ENCODE results near the gene GJC2. TPM values are rescaled to one million over a fixed set of nuclear protein-coding genes. Genes with fewer than 3 reads are reported as not detected.
"Not testable (repeated sequence)": the region's sequence is repeated elsewhere in the genome, so short reads cannot be mapped to it uniquely, and the experiment has no call there.

The GJC2 gene
- total RNA-seq, result 0.50 TPM

DNA sequence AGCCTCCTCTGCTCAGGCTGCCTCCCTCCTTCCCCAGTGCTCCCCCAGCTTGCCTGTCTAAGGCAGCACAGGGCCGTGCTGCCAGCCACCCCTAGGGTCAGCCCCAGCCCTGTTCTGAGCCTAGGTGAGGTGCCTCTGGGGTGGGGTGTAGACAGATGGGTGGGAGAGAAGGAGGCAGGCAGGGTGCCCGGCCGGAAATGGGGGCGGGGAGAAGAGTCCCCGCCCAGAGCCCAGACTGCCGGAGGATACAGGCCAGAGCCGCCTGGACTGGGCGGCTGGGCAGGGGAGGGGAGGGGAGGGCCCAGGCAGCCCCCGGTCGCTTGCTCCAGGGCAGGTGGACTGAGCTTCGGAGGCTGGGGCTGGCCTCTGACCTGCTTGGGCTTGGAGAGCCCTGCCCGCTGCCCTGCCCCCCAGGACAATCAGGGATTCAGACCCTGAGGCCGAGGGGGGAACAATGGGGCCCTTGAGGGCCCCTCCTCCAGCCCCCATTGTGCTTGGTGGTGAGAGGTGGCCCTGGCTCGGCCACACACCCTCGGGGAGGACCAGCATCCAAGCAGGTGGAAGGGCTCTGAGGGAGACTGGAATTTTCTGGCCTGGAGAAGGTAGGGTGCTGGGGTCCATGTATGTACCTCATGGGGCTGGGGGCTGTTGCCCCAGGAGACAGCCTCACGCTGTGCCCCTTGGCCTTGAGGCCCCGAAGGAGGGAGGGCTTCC is at the start of gene GJC2:
Gene GJC2, plus strand, starts transcription at position 525 of the 714 bp plus-strand sequence. CDS start 7,829 bp downstream, outside the sequence.
- DNase-seq (ENCODE audit: low spot score), result no peak
- peak; percentile 30 for ATAC-seq

DNA sequence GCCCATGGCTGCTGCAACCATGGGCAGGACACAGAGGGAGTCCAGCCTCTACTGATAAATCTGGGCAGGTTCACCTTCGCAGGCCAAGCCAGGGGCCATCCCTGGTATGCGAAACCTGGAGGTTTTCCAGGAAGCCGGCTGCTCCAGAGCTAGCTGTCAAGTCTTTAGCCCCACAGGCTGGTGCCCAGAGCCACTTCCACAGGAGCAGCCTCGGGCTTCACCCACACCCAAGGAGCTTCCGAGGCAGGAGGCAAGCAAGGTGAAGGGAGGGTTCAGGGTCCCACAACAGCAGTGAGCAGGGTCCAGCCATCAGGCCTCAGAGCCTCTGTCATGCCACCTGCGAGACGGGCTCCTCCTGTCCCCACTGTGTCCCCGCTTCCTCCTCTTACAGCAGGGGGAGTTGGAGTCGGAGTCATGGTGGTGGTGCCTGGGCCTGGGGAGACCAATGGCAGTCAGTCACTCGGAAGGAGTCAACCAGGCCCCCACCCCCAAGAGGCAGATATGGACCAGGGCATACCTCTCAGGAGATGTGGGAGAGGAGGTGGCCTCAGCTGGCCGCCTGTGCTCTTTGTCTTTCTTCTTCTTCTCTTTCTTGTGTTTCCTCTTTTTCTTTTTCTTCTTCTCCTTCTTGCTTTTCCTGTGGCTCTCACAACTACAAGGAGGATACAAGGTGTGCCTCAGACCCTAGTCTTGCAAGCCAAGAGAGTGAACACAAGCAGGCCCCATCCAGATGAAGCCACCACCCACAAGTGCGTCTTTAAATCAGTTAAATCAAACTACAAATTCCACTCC is 48.7 kb upstream of the GJC2 start:
- peak; percentile 48 for DNase-seq (ENCODE audit: low spot score)
- ATAC-seq, result no peak

DNA sequence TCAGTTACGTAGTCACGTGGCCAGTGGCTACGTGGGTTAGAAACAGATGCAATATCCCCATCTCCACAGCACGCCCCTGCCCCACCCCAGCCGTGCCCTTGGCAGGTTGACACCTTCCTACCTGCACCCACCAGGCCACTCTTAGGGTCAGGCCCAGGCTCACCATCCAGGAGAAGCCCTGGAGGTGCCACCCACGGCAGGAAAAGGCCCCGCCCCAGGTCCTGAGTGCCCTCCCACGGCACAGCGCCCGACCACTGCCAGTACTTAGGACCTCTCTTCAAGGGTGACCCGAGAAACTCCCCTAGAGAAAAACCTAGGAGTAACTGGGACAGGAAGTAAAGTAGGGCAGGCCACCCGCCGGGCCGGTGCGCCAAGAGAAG is 48.1 kb upstream of the GJC2 start:
- ATAC-seq, result no peak
- peak; percentile 49 for DNase-seq (ENCODE audit: low spot score)

DNA sequence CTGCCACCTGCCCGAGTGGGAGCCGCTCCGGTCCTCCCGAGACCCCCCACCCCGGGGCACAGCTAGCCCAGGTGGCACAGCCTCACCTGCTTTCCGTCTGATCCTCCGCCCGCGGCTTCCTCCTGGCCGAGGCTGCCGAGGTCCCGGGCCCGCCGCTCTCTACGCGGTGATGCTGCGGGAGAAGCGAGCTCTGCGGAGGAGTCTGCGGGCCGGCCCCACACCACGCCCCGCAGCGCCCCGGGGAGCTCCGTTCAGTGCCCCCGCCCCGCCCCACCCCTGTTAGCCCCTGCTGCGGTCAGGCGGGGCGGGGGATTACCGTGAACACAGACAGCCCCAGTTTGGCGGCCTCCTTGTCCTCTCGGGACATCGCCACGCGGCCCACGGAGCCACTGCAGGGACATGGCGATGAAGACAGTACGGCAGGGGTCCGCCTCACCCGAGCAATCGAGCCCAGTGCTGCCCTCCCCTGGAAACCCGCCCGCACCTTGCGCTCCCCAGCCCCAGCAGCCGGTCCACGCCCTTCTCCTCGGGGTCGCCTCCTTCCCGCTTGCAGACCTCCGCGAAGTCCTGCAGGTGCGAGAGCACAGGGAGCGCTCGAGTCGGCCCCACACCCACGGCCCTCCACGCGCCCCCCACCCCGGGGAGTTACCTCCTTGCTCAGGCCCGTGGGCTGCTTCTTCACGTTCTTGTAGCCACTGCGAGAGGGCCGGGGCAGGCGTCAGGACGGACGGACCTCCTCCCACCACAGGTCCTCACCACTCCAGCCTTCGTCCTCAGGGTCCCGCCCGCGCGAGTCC is 47.5 kb upstream of the GJC2 start:
- DNase-seq (ENCODE audit: low spot score), result peak; percentile 60

DNA sequence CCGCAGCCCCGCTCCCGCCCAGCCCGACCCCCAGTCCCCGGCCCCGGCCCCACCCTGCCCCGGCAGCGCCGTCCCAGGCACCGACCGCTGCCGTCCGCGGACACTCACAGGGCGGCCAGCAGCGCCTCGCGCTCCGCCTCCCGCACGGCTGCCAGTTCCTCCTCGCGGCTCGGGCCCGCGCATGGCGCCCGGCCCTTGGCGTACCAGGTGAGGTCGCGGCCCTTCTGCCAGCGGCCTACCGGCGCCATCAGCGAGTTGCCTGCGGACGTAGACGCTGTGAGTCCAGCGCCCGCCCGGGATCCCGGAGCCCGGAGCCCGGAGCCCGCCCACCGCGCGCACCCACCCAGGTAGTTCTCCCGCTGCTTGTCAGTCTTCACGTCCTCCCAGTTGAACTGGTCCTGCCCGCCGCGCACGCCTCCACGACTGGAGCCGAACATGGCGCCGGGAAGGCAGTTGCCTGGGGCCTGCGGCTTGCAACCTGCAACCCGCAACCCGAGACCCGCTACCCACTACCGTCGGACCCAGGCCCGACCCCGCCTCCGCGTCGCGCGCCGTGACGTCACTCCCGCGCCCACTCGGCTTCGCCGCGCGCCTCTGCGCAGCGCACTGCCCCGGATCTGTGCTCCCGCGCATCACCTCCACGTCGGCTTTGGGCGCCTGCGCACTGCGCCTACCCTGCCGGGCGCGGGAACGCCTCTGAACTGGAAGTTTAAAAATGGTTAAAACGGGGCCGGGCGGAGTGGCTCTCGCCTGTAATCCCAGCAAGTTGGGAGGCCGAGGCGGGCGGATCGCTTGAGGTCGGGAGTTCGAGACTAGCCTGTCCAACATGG is 46.7 kb upstream of the GJC2 start, which contains the start of gene C1orf35:
Gene C1orf35, minus strand, starts transcription at position 535 of the 830 bp plus-strand sequence. Its CDS starts 98 bp downstream, at position 437.
- DNase-seq (ENCODE audit: low spot score), result peak; percentile 95
- peak; percentile 80 for ATAC-seq

More for the DNA sequence above, 47.5 kb upstream of the GJC2 start:
- peak; percentile 3 for ATAC-seq

DNA sequence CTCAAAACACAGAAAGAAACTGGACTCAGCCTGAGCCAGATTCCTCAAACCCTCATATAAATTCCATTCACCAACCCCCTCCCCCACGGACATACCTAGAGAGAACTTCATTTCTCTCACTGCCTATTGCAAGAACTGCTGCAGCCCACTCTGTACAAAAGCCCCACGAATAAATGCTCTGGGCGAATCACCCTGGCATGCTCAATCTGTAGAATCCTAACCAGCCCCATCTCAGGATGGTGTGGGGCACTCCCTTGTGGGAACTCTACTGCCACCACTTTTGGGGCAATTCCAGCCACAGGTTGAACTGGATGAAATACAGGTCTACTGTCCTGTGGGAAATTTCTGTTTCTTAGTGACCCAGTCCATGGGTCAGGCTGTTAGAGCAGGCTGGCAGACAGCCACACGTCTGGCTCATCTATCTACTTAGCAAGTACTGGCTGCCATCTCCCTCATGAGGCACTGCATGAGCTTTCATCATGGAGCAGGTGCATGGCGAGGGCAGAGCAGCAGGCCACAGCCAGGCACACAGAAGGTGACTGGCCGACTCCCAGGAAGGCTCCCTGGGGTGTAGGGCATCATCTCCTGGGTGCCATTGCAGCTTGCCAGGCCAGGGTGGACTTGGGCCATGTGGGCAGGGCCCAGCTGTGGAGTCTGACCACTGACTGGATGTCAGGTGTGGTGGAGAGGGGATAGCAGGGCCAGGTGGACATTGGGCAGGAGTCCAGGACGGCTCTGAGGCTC is 45.0 kb upstream of the GJC2 start:
- ATAC-seq (peak; percentile 2), DNase-seq (ENCODE audit: low spot score) (peak; percentile 74)

DNA sequence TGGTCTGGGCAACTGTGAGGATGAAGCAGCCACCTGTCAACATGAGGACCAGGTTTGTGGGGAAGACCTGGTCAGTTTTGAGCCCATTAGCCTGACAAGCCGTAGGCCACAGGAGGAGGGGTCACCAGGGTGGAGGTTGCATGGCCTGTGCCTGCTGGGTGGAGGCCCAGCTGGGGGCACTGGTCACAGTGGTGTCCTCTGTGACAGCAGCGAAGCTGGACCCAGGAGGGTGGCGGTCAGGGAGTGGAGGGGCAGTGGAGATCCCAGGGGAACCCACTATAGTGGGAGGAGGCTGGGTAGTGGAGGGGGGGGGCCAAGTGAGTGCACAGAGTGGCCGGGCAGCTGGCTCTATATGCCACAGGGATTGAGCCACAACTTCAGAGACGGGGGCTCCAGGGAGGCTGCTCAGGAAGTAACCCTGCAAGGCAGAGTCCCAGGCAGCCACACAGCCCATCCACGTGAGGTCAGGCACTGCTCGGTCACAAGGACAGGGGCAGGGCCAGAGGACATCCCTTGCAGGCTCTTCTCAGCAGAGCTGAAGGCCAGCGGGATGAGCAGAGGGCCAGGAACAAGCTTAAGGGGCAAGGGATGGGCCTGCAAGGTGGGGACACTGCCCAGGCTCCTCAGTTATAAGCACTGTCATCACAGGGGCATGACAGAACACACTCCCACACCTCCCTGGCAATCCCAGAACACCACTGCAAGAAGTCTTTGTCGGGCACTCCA is 44.3 kb upstream of the GJC2 start:
- DNase-seq (ENCODE audit: low spot score) (no peak), ATAC-seq (no peak)

DNA sequence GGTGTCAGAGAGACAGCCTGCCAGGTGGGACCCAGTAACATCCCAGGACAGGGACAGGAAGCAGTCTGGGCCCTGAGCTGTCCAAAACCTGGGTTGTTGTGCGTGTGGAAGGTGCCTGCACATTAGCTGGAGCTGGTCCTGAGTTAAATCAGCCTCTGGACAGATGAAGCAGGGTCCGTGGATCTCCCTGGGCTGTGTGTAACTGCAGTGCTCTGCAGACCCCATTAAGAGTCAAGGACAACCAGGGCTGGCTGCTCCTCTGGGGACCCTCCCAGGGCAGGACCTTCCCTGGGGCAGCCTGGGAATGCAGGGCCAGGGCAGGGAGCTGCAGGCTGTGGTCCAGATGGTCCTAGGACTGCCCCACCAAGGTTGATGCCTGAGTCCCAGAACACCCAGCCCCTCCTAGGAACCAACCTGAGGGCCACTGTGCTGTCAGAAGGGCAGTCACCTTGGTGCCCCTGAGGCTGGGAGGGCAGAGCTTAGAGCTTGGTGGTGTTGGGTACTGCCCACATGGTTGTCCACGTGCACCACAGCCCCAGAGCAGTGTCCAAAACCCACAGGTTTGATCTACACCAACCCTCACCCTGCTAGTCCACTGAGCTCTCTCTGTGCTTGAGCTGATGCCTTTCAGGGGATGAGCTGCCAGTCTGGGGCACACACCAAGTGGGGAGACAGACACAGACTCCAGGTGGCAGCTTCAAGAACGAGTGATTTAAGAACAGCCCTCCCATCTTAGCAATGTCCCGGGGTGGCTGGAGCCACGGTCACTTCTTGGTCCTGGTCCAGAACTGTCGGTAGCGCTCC is 43.5 kb upstream of the GJC2 start:
- no peak for DNase-seq (ENCODE audit: low spot score)
- no peak for ATAC-seq

DNA sequence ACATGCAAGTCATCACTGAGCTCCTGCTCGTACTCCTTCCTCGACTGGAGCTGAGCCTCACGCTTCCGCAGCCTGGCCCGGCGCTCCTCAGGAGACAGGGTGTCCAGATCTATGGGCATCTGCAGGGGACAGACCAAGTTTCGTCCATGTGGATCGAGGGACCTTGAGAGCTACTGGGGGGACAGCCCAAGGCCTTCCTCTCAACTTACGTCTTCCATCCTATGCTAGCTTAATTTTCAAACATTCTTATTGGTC is 43.0 kb upstream of the GJC2 start:
- DNase-seq (ENCODE audit: low spot score), result no peak

DNA sequence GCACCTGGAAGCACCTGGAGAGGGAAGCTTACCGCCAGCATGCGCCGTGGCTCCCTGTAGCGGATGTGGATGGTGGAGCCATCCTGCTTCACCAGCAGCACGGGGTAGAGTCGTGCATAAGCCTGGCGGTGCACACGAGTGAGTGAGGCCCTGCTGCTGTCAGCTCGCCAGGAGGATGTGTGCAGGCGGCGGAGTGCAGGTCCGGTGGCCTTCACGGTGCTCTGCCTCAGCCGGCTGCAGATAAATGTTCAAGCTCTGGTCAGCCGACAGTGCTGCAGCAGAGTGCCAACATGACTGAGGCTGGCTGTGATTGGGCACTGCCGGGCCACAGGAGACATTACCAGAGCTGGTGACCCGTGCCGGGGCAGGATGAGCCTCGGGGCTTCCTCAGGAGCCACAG is 42.1 kb upstream of the GJC2 start:
- DNase-seq (ENCODE audit: low spot score) (no peak), ATAC-seq (no peak)

More for the DNA sequence above, 43.0 kb upstream of the GJC2 start:
- no peak for ATAC-seq

DNA sequence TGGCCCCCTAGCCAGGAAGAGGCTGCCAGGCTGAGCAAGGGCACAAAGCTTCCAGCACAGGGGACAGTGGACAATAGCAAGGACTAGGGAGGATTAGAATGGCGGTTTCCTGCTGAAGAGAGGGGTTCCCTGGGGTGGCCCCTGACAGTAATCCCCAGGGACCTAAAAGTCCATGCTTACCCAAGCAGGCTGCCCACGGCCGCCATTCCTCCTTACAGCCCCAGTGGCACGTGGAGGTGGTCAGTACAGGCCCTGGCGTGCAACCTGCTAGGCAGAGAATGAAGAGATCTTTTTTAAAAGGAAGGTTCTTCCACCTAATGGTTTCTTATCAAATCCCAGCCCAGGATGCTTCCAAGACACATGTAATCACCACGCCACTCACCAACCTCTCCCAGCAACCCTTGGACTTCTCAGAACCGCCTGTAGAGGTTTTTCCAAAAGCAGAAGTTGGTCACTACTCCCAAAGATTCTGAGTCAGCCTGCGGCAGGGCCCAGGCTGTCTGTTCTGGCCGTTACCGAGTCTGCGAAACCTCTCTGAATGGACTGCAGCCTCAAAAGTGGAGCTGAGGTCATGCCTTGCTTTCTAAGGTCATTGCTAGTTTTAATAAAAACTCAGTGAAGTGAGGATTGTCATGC is 41.6 kb upstream of the GJC2 start:
- no peak for DNase-seq (ENCODE audit: low spot score)

DNA sequence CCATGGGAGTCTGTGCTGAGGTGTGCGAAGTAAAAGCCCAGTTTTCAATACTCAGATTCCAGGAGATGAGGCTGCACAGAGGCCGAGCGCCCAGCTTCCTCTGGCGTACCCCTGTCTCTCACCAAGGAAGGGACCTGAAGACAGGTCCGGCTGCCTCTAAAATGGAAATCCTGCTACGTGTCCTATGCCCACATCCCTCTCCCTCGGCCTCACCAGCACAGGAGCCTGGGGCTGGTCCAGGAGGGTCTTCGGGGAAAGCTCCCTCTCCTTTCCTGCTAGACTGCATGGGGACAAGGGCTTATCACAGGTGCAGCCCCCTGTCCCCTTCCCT is 41.0 kb upstream of the GJC2 start:
- no peak for DNase-seq (ENCODE audit: low spot score)
- ATAC-seq, result no peak

More for the DNA sequence above, 41.6 kb upstream of the GJC2 start:
- ATAC-seq, result no peak

DNA sequence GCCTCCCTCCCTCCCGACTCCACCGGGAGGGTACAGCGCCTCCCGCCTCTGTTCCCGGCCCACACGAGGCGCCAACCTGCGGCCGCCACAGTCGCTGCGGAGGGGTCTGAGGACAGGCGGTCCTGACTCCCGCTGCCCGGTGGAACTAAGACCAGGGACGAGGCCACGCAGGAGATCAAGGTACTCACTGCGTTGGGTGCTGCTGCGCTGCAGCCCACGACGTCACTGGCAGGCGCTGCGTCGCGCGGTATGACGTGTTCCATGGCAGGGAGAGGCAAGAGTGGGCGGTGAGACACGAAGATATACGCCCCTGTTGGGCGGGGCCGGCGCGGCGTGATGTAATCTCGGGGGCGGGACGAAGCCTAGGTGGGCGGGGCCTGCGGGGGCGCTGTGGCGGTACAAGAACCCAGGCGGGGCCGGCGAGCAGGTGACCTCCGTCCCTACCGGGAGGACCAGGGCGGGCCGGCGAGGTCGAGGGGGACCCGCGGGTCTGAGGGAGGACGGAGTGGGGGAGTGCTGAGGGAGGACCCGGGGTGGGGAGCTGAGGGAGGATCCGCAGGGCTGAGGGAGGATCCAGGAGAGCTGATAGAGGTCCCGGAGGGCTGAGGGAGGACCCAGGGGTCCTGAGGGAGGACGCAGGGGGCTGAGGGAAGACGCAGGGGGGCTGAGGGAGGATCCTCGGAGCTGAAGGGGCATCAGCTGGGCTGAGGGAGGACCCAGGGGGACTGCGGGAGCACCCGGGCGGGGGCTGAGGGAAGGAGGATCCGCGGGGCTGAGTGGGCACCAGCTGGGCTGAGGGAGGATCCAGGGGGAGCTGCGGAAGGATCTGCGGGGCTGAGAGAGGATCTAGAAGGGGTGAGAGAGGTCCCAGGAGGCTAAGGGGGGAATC is 40.4 kb upstream of the GJC2 start, which contains the start of gene MRPL55:
Gene MRPL55, minus strand, starts transcription at position 227 of the 889 bp plus-strand sequence. CDS start 1,039 bp downstream, outside the sequence.
- ATAC-seq (peak; percentile 97), DNase-seq (ENCODE audit: low spot score) (peak; percentile 100)

DNA sequence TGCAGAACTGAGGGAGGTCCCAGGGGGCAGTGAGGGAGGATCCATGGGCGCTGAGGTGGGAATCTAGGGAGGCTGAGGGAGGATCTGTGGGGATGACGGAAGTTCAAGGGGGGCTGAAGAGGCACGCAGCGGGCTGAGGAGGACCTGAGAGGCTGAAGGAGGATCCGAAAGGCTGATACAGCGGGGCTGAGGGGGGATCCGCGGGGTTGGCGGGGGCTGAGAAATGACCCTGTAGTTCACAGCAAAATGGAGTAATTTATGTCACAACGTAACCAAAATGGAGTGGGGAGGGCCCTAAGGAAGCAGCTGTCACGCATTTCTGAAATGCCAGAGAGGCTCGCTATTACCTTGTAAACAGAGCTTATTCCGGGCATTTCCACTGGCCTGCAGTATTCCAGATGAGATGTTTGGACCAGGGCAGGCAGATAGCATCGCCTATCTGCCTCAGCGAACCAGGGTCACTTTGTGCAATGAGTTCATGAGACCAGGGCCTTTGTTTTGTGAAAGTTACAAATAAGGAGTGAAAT is 39.7 kb upstream of the GJC2 start:
- ATAC-seq, result no peak
- DNase-seq (ENCODE audit: low spot score), result no peak

DNA sequence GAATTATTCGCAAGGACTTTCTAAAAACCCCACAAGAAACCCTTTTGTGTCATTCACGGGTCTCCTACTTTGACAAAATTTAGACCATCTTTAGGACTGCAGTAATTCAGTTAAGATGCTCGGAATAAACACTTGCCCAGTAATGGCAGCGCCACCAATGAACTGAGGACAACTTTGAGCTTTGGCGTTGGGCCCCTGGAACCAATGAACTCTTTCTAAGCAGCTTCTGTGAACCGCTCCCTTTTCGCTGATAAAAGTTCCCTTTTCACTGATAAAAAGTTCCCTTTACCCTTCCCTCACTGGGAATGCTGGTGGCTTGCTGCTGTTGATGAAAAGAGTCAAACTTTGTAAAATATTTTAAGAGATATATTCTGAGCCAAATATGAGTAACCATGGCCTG is 39.2 kb upstream of the GJC2 start:
- no peak for ATAC-seq
- DNase-seq (ENCODE audit: low spot score), result no peak

DNA sequence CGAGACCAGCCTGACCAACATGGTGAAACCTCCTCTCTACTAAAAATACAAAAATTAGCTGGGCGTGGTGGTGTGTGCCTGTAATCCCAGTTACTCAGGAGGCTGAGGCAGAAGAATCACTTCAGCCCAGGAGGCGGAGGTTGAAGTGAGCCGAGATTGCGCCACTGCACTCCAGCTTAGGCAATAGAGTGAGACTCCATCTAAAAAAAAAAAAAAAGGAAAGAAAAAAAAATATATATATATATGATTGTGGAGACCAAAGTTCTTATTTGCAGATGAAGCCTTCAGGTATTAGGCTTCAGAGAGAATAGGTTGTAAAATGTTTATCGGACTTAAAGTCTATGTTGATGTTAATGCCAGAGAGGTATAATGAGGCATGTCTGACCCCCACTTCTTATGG is 38.4 kb upstream of the GJC2 start:
- peak; percentile 33 for DNase-seq (ENCODE audit: low spot score)
- not testable (repeated sequence) for ATAC-seq

DNA sequence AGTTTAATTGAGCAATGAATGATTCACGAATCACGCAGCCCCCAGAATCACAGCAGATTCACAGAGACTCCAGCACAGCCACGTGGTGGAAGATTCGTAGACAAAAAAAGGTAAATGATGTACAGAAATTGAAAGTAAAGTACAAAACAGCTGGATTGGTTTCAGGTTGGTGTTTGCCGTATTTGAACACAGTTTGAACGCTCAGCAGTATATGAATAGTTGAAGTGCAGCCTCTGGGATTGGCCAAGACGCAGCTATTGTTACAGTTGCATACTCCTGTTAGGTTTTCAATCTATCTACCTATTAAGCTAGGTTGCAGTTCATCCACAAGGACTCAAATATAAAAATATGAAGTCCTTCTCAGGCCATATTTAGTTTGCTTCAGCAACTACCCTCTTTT is 37.6 kb upstream of the GJC2 start:
- DNase-seq (ENCODE audit: low spot score) (no peak), ATAC-seq (no peak)
